GM21423 (cell line): ENCODE measurements around the gene SEC23A.
"Not testable (repeated sequence)": the region's sequence is repeated elsewhere in the genome, so short reads cannot be mapped to it uniquely, and the experiment has no call there.

ENCODE experiments used
- ATAC-seq: cut with Tn5 transposase; IDR thresholded peaks from one replicate; pipeline ENCODE4 v1.9.1; 2021; ENCODE audit warnings: mild to moderate bottlenecking, moderate library complexity; ENCODE audit not compliant: unreplicated experiment

The SEC23A gene

GRCh38 chr14:39094515-39094914 lies 8.5 kb downstream of the SEC23A start:
- no peak for ATAC-seq

- no peak for ATAC-seq
Observed at GRCh38 chr14:39091716-39092115, 11.3 kb downstream of the SEC23A start.

GRCh38 chr14:39090548-39091111 lies 12.4 kb downstream of the SEC23A start:
- ATAC-seq: no peak

GRCh38 chr14:39087493-39087892 lies 15.5 kb downstream of the SEC23A start:
- ATAC-seq: no peak

GRCh38 chr14:39085933-39086332 lies 17.1 kb downstream of the SEC23A start:
- no peak for ATAC-seq

- ATAC-seq: no peak
Observed at GRCh38 chr14:39083127-39083526, 19.9 kb downstream of the SEC23A start.

- ATAC-seq: no peak
Observed at GRCh38 chr14:39080886-39081285, 22.1 kb downstream of the SEC23A start.

GRCh38 chr14:39071096-39071495 lies 31.9 kb downstream of the SEC23A start:
- no peak for ATAC-seq

- no peak for ATAC-seq
Observed at GRCh38 chr14:39069923-39070322, 33.1 kb downstream of the SEC23A start.

GRCh38 chr14:39069169-39069805 lies 33.7 kb downstream of the SEC23A start:
- ATAC-seq: not testable (repeated sequence)

GRCh38 chr14:39060818-39061437 lies 42.1 kb downstream of the SEC23A start:
- ATAC-seq: peak; percentile 99

- no peak for ATAC-seq
Observed at GRCh38 chr14:39055786-39056474, 47.1 kb downstream of the SEC23A start.

GRCh38 chr14:39052869-39053454 lies 50.1 kb downstream of the SEC23A start:
- ATAC-seq: not testable (repeated sequence)

- no peak for ATAC-seq
Observed at GRCh38 chr14:39050389-39050788, 52.6 kb downstream of the SEC23A start.

GRCh38 chr14:39045889-39046288 lies 57.1 kb downstream of the SEC23A start:
- ATAC-seq: not testable (repeated sequence)

- no peak for ATAC-seq
Observed at GRCh38 chr14:39043352-39043943, 59.6 kb downstream of the SEC23A start.

- ATAC-seq: no peak
Observed at GRCh38 chr14:39040529-39040928, 62.5 kb downstream of the SEC23A start.

GRCh38 chr14:39038542-39038941 lies 64.5 kb downstream of the SEC23A start:
- peak; percentile 59 for ATAC-seq

GRCh38 chr14:39036760-39037159 lies 66.3 kb downstream of the SEC23A start:
- no peak for ATAC-seq

- no peak for ATAC-seq
Observed at GRCh38 chr14:39035336-39035735, 67.7 kb downstream of the SEC23A start.
